HCT116 (cell line): ENCODE data around the gene GBP2. TPM values are rescaled to one million over a fixed set of nuclear protein-coding genes. Genes with fewer than 3 reads are reported as not detected.

Experiments used
- ATAC-seq: fragments of 200-7000 bp; cut with Tn5 transposase; 2 replicates; pipeline ENCODE4 v1.9.1; 2020; ENCODE audit warnings: mild to moderate bottlenecking, moderate library complexity
- BruUV-seq: library from RNA; stranded (reverse); fragments of 400-500 nt; replicated peaks from 2 replicates; lab custom pipeline; 2021; lab: Mats Ljungman, UMichigan
- CTCF ChIA-PET: fragments of 300-600 bp; sonication (Branson Sonifier 250); formaldehyde crosslinking; loops from one replicate; lab custom pipeline; 2021; ENCODE audit warnings: antibody characterized with exemption; lab: Charles Lee
- POLR2A ChIA-PET: fragments of 300-600, 350-600 bp; sonication (Branson Sonifier 250); formaldehyde crosslinking; loops from one replicate; lab custom pipeline; 2021; ENCODE audit warnings: antibody characterized with exemption; lab: Charles Lee
- RAD21 ChIA-PET, 2 experiments: fragments of 300-600 bp; sonication (Branson Sonifier 250); formaldehyde crosslinking; loops; one replicate each; lab custom pipeline; 2023; ENCODE audit warnings: low total read pairs in 2 of 2; ENCODE audit not compliant: uncharacterized antibody in 2 of 2, unreplicated experiment in 2 of 2, low non-redundant PET in 1 of 2; lab: Charles Lee
- DNase-seq: peaks from one replicate; pipeline ENCODE4 v3.0.0-alpha.2; 2010; ENCODE audit warnings: low read depth, low spot score
- H2AFZ ChIP-seq: fragments of 200-600 bp; shearing (Covaris generic), sonication (generic); 2 replicates; pipeline ENCODE4 v1.6.1; 2017; ENCODE audit warnings: low read depth, mixed run types, mixed read lengths, antibody characterized with exemption, low read length; ENCODE audit not compliant: poor library complexity, severe bottlenecking
- H3K27ac ChIP-seq: 2 replicates; pipeline ENCODE4 v1.5.1; 2012; ENCODE audit warnings: low read depth, low read length
- H3K27me3 ChIP-seq: fragments of 200-600 bp; sonication (generic); 2 replicates; pipeline ENCODE4 v1.6.1; 2016; ENCODE audit warnings: mixed run types, low read length, mixed read lengths; ENCODE audit not compliant: insufficient read depth
- H3K36me3 ChIP-seq, 2 experiments: fragments of 200-500 bp in 1 of 2; fragments of 200-600 bp in 1 of 2; sonication (Bioruptor generic) in 1 of 2; sonication (generic) in 1 of 2; 2 replicates each; pipeline versions ENCODE4 v1.5.1 to v1.6.1; 2014 to 2016; ENCODE audit warnings: low read length in 2 of 2, inconsistent platforms in 1 of 2, mixed read lengths in 1 of 2, mixed run types in 1 of 2; ENCODE audit not compliant: insufficient read depth in 2 of 2, control insufficient read depth in 1 of 2
- H3K4me1 ChIP-seq, 2 experiments: fragments of 200-600 bp in 1 of 2; sonication (generic) in 1 of 2; 2 replicates each; pipeline versions ENCODE4 v1.5.1 to v1.6.1; 2012 to 2017; ENCODE audit warnings: low read length in 2 of 2, inconsistent platforms in 1 of 2, mild to moderate bottlenecking in 1 of 2, mixed read lengths in 1 of 2, mixed run types in 1 of 2, moderate library complexity in 1 of 2; ENCODE audit not compliant: insufficient read depth in 2 of 2, control insufficient read depth in 1 of 2
- H3K4me2 ChIP-seq: fragments of 200-600 bp; sonication (generic); 2 replicates; pipeline ENCODE4 v1.6.1; 2017; ENCODE audit warnings: mixed run types, low read length, mixed read lengths
- H3K4me3 ChIP-seq, 2 experiments: fragments of 200-600 bp in 1 of 2; sonication (generic) in 1 of 2; replicated peaks in 1 of 2; 2 replicates each; pipeline ENCODE4 v1.5.1; 2011 to 2016; ENCODE audit warnings: low read length in 2 of 2, control low read depth in 1 of 2, low read depth in 1 of 2, mild to moderate bottlenecking in 1 of 2, mixed read lengths in 1 of 2, mixed run types in 1 of 2
- H3K79me2 ChIP-seq: fragments of 200-600 bp; sonication (generic); 2 replicates; pipeline ENCODE4 v1.6.1; 2017; ENCODE audit warnings: mild to moderate bottlenecking, mixed run types, low read length, moderate library complexity, mixed read lengths; ENCODE audit not compliant: insufficient read depth
- H3K9ac ChIP-seq: fragments of 200-600 bp; sonication (generic); 2 replicates; pipeline ENCODE4 v1.6.1; 2016; ENCODE audit warnings: low read length, mixed read lengths
- H3K9me2 ChIP-seq: fragments of 200-600 bp; sonication (generic), shearing (Covaris generic); 2 replicates; pipeline ENCODE4 v1.6.1; 2017; ENCODE audit warnings: mixed run types, mild to moderate bottlenecking, moderate library complexity; ENCODE audit not compliant: insufficient read depth
- H3K9me3 ChIP-seq, 2 experiments: fragments of 200-500 bp in 1 of 2; fragments of 200-600 bp in 1 of 2; sonication (Bioruptor generic) in 1 of 2; sonication (generic) in 1 of 2; 2 replicates each; pipeline ENCODE4 v1.6.1; 2014 to 2017; ENCODE audit warnings: low read length in 2 of 2, mixed read lengths in 2 of 2, inconsistent platforms in 1 of 2, low read depth in 1 of 2, mild to moderate bottlenecking in 1 of 2, mixed run types in 1 of 2, moderate library complexity in 1 of 2; ENCODE audit not compliant: control insufficient read depth in 1 of 2, insufficient read depth in 1 of 2
- H4K20me1 ChIP-seq: fragments of 200-600 bp; sonication (generic), shearing (Covaris generic); 2 replicates; pipeline ENCODE4 v1.6.1; 2017; ENCODE audit warnings: mixed run types, mild to moderate bottlenecking, moderate library complexity; ENCODE audit not compliant: insufficient read depth
- ATF3 ChIP-seq: IDR thresholded peaks from 2 replicates; pipeline ENCODE4 v1.6.1; 2012
- CBX3 ChIP-seq: IDR thresholded peaks from 2 replicates; pipeline ENCODE4 v1.6.1; 2012; ENCODE audit warnings: low read depth
- CEBPB ChIP-seq: IDR thresholded peaks from 2 replicates; pipeline ENCODE4 v1.6.1; 2012; ENCODE audit warnings: low read depth
- ELF1 ChIP-seq: IDR thresholded peaks from 2 replicates; pipeline ENCODE4 v1.6.1; 2012; ENCODE audit warnings: low read depth, borderline replicate concordance
- JUND ChIP-seq: IDR thresholded peaks from 2 replicates; pipeline ENCODE4 v1.6.1; 2012
- RAD21 ChIP-seq: IDR thresholded peaks from 2 replicates; pipeline ENCODE4 v1.6.1; 2012; ENCODE audit warnings: low read depth, mild to moderate bottlenecking
- SRF ChIP-seq: IDR thresholded peaks from 2 replicates; pipeline ENCODE4 v1.6.1; 2012; ENCODE audit warnings: low read depth
- ZNF274 ChIP-seq: fragments of 200-500 bp; sonication (Bioruptor generic); IDR thresholded peaks from 2 replicates; pipeline ENCODE4 v1.6.1; 2014; ENCODE audit warnings: mild to moderate bottlenecking, low read depth, low read length, inconsistent platforms
- intact Hi-C: fragments of 100-400 bp; cut with micrococcal nuclease; formaldehyde crosslinking; loops from 2 replicates; pipeline ENCODE4 v1.10.0; 2022
- total RNA-seq: library from RNA; stranded (reverse); gene quantifications from one replicate; pipeline ENCODE4 v1.2.1, GENCODE V29; 2021; ENCODE audit not compliant: unreplicated experiment
- TF ChIP-seq, protein P1 (sequence below): IDR thresholded peaks from 2 replicates; pipeline ENCODE4 v1.6.1; 2012; ENCODE audit warnings: low read depth
- TF ChIP-seq, protein P2 (sequence below), 3 experiments: fragments of 200-600 bp in 1 of 3; sonication (generic) in 1 of 3; IDR thresholded peaks in 2 of 3; conservative IDR thresholded peaks in 1 of 3; 2 replicates each; pipeline ENCODE4 v1.5.1; 2012 to 2017; ENCODE audit warnings: low read depth in 2 of 3, low read length in 2 of 3, antibody characterized with exemption in 1 of 3, borderline replicate concordance in 1 of 3, control low read depth in 1 of 3, mild to moderate bottlenecking in 1 of 3, mixed read lengths in 1 of 3, mixed run types in 1 of 3, moderate library complexity in 1 of 3; ENCODE audit not compliant: insufficient read depth in 1 of 3
- TF ChIP-seq, protein P3 (sequence below): IDR thresholded peaks from 2 replicates; pipeline ENCODE4 v1.6.1; 2012

The GBP2 gene
- total RNA-seq, 1 experiment from 2014 or later = 0.98 TPM

GRCh38 chr1:89104147-89104546 lies 21.8 kb downstream of the GBP2 start:
- Histone ChIP-seq H2AFZ (no peak overlapping the region), H3K9me3 (no peaks in the 10 kb centered on the region), H3K4me1 (no peaks in the 10 kb centered on the region), H3K9me2 (no peaks in the 10 kb centered on the region), H3K27ac (no peak overlapping the region), H3K79me2 (no peaks in the 10 kb centered on the region), H4K20me1 (no peaks in the 10 kb centered on the region), H3K27me3 (no peaks in the 10 kb centered on the region), H3K36me3 (no peaks in the 10 kb centered on the region), H3K4me2 (no peak overlapping the region), H3K9ac (no peak overlapping the region), H3K4me3 (no peak overlapping the region)
- ATAC-seq (no peak), DNase-seq (no peak)
- TF ChIP-seq CEBPB (no peak), CBX3 (no peak), JUND (no peak), RAD21 (no peak), ZNF274 (no peak), SRF (no peak), ATF3 (no peak), ELF1 (no peak)
- TF ChIP-seq, protein P1, sequence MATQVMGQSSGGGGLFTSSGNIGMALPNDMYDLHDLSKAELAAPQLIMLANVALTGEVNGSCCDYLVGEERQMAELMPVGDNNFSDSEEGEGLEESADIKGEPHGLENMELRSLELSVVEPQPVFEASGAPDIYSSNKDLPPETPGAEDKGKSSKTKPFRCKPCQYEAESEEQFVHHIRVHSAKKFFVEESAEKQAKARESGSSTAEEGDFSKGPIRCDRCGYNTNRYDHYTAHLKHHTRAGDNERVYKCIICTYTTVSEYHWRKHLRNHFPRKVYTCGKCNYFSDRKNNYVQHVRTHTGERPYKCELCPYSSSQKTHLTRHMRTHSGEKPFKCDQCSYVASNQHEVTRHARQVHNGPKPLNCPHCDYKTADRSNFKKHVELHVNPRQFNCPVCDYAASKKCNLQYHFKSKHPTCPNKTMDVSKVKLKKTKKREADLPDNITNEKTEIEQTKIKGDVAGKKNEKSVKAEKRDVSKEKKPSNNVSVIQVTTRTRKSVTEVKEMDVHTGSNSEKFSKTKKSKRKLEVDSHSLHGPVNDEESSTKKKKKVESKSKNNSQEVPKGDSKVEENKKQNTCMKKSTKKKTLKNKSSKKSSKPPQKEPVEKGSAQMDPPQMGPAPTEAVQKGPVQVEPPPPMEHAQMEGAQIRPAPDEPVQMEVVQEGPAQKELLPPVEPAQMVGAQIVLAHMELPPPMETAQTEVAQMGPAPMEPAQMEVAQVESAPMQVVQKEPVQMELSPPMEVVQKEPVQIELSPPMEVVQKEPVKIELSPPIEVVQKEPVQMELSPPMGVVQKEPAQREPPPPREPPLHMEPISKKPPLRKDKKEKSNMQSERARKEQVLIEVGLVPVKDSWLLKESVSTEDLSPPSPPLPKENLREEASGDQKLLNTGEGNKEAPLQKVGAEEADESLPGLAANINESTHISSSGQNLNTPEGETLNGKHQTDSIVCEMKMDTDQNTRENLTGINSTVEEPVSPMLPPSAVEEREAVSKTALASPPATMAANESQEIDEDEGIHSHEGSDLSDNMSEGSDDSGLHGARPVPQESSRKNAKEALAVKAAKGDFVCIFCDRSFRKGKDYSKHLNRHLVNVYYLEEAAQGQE = no peak
- TF ChIP-seq, protein P2, sequence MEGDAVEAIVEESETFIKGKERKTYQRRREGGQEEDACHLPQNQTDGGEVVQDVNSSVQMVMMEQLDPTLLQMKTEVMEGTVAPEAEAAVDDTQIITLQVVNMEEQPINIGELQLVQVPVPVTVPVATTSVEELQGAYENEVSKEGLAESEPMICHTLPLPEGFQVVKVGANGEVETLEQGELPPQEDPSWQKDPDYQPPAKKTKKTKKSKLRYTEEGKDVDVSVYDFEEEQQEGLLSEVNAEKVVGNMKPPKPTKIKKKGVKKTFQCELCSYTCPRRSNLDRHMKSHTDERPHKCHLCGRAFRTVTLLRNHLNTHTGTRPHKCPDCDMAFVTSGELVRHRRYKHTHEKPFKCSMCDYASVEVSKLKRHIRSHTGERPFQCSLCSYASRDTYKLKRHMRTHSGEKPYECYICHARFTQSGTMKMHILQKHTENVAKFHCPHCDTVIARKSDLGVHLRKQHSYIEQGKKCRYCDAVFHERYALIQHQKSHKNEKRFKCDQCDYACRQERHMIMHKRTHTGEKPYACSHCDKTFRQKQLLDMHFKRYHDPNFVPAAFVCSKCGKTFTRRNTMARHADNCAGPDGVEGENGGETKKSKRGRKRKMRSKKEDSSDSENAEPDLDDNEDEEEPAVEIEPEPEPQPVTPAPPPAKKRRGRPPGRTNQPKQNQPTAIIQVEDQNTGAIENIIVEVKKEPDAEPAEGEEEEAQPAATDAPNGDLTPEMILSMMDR (IDR thresholded peaks at IDR 0.05 in 2 of 3, conservative IDR thresholded peaks at IDR 0.05 in 1 of 3; ENCODE audit: borderline replicate concordance in 1 of 3, insufficient read depth in 1 of 3, low read depth in 2 of 3, low read length in 2 of 3) = no peak
- TF ChIP-seq, protein P3, sequence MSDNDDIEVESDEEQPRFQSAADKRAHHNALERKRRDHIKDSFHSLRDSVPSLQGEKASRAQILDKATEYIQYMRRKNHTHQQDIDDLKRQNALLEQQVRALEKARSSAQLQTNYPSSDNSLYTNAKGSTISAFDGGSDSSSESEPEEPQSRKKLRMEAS = no peak
- BruUV-seq = no TSS peak
- ChIA-PET RAD21 (no interaction called here), POLR2A (no interaction called here), CTCF (no interaction called here)
- intact Hi-C loops = no loop called here
